ENCODE results near the gene HBZ. TPM values are rescaled to one million over a fixed set of nuclear protein-coding genes. Genes with fewer than 3 reads are reported as not detected.
"Not testable (repeated sequence)": the region's sequence is repeated elsewhere in the genome, so short reads cannot be mapped to it uniquely, and the experiment has no call there.

Gene HBZ
- total RNA-seq, 1 donor, result not detected

- Histone ChIP-seq H3K9me3 (ENCODE audit: low read depth, low read length) (no peaks in the 10 kb centered on the region), H3K79me2 (ENCODE audit: insufficient read depth, low read length) (no peaks in the 10 kb centered on the region), H3K4me3 (ENCODE audit: insufficient read depth, low read length) (no peak overlapping the region), H4K20me1 (ENCODE audit: insufficient read depth, low read length) (no peaks in the 10 kb centered on the region), H3K4me1 (ENCODE audit: insufficient read depth, low read length) (no peaks in the 10 kb centered on the region), H2AFZ (ENCODE audit: low read length) (no peak overlapping the region), H3K4me2 (ENCODE audit: insufficient read depth, low read length) (no peak overlapping the region), H3K36me3 (ENCODE audit: insufficient read depth, low read length) (no peaks in the 10 kb centered on the region), H3K27me3 (ENCODE audit: insufficient read depth, low read length) (peaks cover 53% of the 10 kb centered on the region), H3K27ac (ENCODE audit: low read depth, low read length) (no peak overlapping the region)
- peak; percentile 85 for DNase-seq (ENCODE audit: insufficient read length, low spot score, missing footprints)
- TF ChIP-seq, protein P1, sequence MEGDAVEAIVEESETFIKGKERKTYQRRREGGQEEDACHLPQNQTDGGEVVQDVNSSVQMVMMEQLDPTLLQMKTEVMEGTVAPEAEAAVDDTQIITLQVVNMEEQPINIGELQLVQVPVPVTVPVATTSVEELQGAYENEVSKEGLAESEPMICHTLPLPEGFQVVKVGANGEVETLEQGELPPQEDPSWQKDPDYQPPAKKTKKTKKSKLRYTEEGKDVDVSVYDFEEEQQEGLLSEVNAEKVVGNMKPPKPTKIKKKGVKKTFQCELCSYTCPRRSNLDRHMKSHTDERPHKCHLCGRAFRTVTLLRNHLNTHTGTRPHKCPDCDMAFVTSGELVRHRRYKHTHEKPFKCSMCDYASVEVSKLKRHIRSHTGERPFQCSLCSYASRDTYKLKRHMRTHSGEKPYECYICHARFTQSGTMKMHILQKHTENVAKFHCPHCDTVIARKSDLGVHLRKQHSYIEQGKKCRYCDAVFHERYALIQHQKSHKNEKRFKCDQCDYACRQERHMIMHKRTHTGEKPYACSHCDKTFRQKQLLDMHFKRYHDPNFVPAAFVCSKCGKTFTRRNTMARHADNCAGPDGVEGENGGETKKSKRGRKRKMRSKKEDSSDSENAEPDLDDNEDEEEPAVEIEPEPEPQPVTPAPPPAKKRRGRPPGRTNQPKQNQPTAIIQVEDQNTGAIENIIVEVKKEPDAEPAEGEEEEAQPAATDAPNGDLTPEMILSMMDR (IDR thresholded peaks at IDR 0.05; ENCODE audit: extremely low read depth, low read depth, low read length), result no peak
Measured at GRCh38 chr16:170788-171187, 18.3 kb downstream of the HBZ start.

GRCh38 chr16:172374-172941 is 20.0 kb downstream of the HBZ start, which contains the start of gene HBA2:
HBA2 (plus strand) TSS chr16:172876; CDS start chr16:172913, 37 bp downstream.
- H3K27me3 ChIP-seq (ENCODE audit: insufficient read depth, low read length), result peaks cover 39% of the 10 kb centered on the region
- not testable (repeated sequence) for H3K4me2 ChIP-seq (ENCODE audit: insufficient read depth, low read length); H2AFZ ChIP-seq (ENCODE audit: low read length); H3K4me3 ChIP-seq (ENCODE audit: insufficient read depth, low read length); H3K36me3 ChIP-seq (ENCODE audit: insufficient read depth, low read length); DNase-seq (ENCODE audit: insufficient read length, low spot score, missing footprints); H3K4me1 ChIP-seq (ENCODE audit: insufficient read depth, low read length); H3K27ac ChIP-seq (ENCODE audit: low read depth, low read length); H3K9me3 ChIP-seq (ENCODE audit: low read depth, low read length); H4K20me1 ChIP-seq (ENCODE audit: insufficient read depth, low read length); H3K79me2 ChIP-seq (ENCODE audit: insufficient read depth, low read length)

DNA sequence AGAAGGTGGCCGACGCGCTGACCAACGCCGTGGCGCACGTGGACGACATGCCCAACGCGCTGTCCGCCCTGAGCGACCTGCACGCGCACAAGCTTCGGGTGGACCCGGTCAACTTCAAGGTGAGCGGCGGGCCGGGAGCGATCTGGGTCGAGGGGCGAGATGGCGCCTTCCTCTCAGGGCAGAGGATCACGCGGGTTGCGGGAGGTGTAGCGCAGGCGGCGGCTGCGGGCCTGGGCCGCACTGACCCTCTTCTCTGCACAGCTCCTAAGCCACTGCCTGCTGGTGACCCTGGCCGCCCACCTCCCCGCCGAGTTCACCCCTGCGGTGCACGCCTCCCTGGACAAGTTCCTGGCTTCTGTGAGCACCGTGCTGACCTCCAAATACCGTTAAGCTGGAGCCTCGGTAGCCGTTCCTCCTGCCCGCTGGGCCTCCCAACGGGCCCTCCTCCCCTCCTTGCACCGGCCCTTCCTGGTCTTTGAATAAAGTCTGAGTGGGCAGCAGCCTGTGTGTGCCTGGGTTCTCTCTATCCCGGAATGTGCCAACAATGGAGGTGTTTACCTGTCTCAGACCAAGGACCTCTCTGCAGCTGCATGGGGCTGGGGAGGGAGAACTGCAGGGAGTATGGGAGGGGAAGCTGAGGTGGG is 20.9 kb downstream of the HBZ start:
- H3K4me2 ChIP-seq (ENCODE audit: insufficient read depth, low read length); H2AFZ ChIP-seq (ENCODE audit: low read length); H4K20me1 ChIP-seq (ENCODE audit: insufficient read depth, low read length); H3K27ac ChIP-seq (ENCODE audit: low read depth, low read length); H3K4me3 ChIP-seq (ENCODE audit: insufficient read depth, low read length); H3K79me2 ChIP-seq (ENCODE audit: insufficient read depth, low read length); H3K36me3 ChIP-seq (ENCODE audit: insufficient read depth, low read length); H3K9me3 ChIP-seq (ENCODE audit: low read depth, low read length); H3K4me1 ChIP-seq (ENCODE audit: insufficient read depth, low read length): not testable (repeated sequence)
- peaks cover 39% of the 10 kb centered on the region for H3K27me3 ChIP-seq (ENCODE audit: insufficient read depth, low read length)
- peak; percentile 57 for DNase-seq (ENCODE audit: insufficient read length, low spot score, missing footprints)

GRCh38 chr16:173928-174769 is 21.7 kb downstream of the HBZ start:
- H4K20me1 ChIP-seq (ENCODE audit: insufficient read depth, low read length); H3K4me1 ChIP-seq (ENCODE audit: insufficient read depth, low read length); H3K27ac ChIP-seq (ENCODE audit: low read depth, low read length); H3K79me2 ChIP-seq (ENCODE audit: insufficient read depth, low read length); H2AFZ ChIP-seq (ENCODE audit: low read length); H3K36me3 ChIP-seq (ENCODE audit: insufficient read depth, low read length); H3K9me3 ChIP-seq (ENCODE audit: low read depth, low read length); H3K4me2 ChIP-seq (ENCODE audit: insufficient read depth, low read length); H3K4me3 ChIP-seq (ENCODE audit: insufficient read depth, low read length): not testable (repeated sequence)
- peak; percentile 78 for DNase-seq (ENCODE audit: insufficient read length, low spot score, missing footprints)
- H3K27me3 ChIP-seq (ENCODE audit: insufficient read depth, low read length), result peaks cover 37% of the 10 kb centered on the region

DNA sequence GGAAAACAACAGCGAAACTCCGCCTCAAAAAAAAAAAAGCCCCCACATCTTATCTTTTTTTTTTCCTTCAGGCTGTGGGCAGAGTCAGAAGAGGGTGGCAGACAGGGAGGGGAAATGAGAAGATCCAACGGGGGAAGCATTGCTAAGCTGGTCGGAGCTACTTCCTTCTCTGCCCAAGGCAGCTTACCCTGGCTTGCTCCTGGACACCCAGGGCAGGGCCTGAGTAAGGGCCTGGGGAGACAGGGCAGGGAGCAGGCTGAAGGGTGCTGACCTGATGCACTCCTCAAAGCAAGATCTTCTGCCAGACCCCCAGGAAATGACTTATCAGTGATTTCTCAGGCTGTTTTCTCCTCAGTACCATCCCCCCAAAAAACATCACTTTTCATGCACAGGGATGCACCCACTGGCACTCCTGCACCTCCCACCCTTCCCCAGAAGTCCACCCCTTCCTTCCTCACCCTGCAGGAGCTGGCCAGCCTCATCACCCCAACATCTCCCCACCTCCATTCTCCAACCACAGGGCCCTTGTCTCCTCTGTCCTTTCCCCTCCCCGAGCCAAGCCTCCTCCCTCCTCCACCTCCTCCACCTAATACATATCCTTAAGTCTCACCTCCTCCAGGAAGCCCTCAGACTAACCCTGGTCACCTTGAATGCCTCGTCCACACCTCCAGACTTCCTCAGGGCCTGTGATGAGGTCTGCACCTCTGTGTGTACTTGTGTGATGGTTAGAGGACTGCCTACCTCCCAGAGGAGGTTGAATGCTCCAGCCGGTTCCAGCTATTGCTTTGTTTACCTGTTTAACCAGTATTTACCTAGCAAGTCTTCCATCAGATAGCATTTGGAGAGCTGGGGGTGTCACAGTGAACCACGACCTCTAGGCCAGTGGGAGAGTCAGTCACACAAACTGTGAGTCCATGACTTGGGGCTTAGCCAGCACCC is 22.8 kb downstream of the HBZ start:
- TF ChIP-seq, protein P1 (IDR thresholded peaks at IDR 0.05; ENCODE audit: extremely low read depth, low read depth, low read length), result no peak
- H2AFZ ChIP-seq (ENCODE audit: low read length), result no peak overlapping the region
- no peaks in the 10 kb centered on the region for H3K9me3 ChIP-seq (ENCODE audit: low read depth, low read length)
- H3K79me2 ChIP-seq (ENCODE audit: insufficient read depth, low read length), result no peaks in the 10 kb centered on the region
- H3K4me1 ChIP-seq (ENCODE audit: insufficient read depth, low read length), result no peaks in the 10 kb centered on the region
- H3K36me3 ChIP-seq (ENCODE audit: insufficient read depth, low read length), result no peaks in the 10 kb centered on the region
- H3K4me3 ChIP-seq (ENCODE audit: insufficient read depth, low read length), result no peak overlapping the region
- DNase-seq (ENCODE audit: insufficient read length, low spot score, missing footprints), result peak; percentile 87
- no peak overlapping the region for H3K27ac ChIP-seq (ENCODE audit: low read depth, low read length)
- H3K4me2 ChIP-seq (ENCODE audit: insufficient read depth, low read length), result no peak overlapping the region
- peaks cover 46% of the 10 kb centered on the region for H3K27me3 ChIP-seq (ENCODE audit: insufficient read depth, low read length)
- H4K20me1 ChIP-seq (ENCODE audit: insufficient read depth, low read length), result peaks cover 3% of the 10 kb centered on the region

GRCh38 chr16:176006-176405 is 23.6 kb downstream of the HBZ start:
- H3K9me3 ChIP-seq (ENCODE audit: low read depth, low read length); H3K36me3 ChIP-seq (ENCODE audit: insufficient read depth, low read length); H3K79me2 ChIP-seq (ENCODE audit: insufficient read depth, low read length); H2AFZ ChIP-seq (ENCODE audit: low read length); H3K27ac ChIP-seq (ENCODE audit: low read depth, low read length); H3K4me3 ChIP-seq (ENCODE audit: insufficient read depth, low read length); H4K20me1 ChIP-seq (ENCODE audit: insufficient read depth, low read length); DNase-seq (ENCODE audit: insufficient read length, low spot score, missing footprints); H3K4me2 ChIP-seq (ENCODE audit: insufficient read depth, low read length); H3K4me1 ChIP-seq (ENCODE audit: insufficient read depth, low read length): not testable (repeated sequence)
- peaks cover 42% of the 10 kb centered on the region for H3K27me3 ChIP-seq (ENCODE audit: insufficient read depth, low read length)
